ENCODE results near the gene JUN.

The JUN gene

DNA sequence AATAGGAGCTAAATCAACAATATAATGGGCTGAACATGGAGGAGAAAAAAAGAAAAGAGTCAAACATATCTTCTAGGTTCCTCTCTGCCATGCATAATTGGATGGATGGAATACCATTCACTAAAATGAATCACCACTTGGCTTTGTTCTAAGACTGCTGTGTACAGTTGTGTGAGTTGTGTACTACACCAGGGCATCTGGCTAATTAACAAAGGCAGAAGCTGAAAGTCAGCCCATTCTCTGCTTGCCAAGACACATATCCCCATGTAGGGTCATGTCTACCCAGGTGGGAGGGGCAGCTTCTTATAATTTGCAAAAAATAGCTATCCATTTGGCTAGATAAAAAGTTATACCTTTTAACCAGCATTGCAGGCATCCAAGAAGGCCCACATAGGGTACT, 21.0 kb downstream of the JUN start:
- DNase-seq (ENCODE audit: low read depth) = no peak

- DNase-seq (ENCODE audit: low read depth) = peak; percentile 2
These were observed 28.4 kb downstream of the JUN start for GRCh38 chr1:58755468-58755872.

GRCh38 chr1:58754683-58755467, 29.0 kb downstream of the JUN start:
- no peak for DNase-seq (ENCODE audit: low read depth)

DNA sequence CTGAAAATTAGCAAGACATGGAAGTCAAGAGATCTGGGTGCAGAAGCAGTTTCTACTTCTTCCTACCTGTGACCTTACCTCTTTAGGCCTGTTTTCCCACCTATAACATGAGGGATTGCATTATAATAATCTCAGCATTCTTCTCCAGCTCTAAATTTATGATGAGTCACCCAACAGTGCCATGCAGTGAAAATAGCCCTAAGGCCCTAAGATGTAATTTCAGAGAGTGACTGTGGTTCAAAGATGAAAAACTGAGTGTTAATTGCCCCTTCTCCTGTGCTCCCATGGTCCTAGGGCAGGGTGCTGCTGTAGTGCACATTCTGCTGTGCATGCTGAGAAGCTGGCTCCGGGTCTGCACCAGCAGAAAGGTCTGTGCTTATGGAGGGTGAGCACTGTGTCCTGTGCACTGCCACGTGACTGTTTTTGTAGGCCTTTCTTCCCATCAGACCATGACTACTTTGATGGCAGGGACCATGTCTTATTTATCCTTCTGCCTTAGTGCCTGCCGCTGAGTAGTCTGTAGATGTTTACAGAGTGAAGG, 29.7 kb downstream of the JUN start:
- no peak for DNase-seq (ENCODE audit: low read depth)

GRCh38 chr1:58753431-58753866, 30.4 kb downstream of the JUN start:
- no peak for DNase-seq (ENCODE audit: low read depth)

- no peak for DNase-seq (ENCODE audit: low read depth)
These were observed 34.2 kb downstream of the JUN start for GRCh38 chr1:58749646-58750045.

- DNase-seq (ENCODE audit: low read depth) = no peak
These were observed 35.2 kb downstream of the JUN start for GRCh38 chr1:58748666-58749065.

GRCh38 chr1:58746757-58747156, 37.1 kb downstream of the JUN start:
- no peak for DNase-seq (ENCODE audit: low read depth)

- no peak for DNase-seq (ENCODE audit: low read depth)
These were observed 37.7 kb downstream of the JUN start for GRCh38 chr1:58746182-58746581.

GRCh38 chr1:58745666-58746065, 38.2 kb downstream of the JUN start:
- DNase-seq (ENCODE audit: low read depth) = no peak

- no peak for DNase-seq (ENCODE audit: low read depth)
These were observed 38.7 kb downstream of the JUN start for GRCh38 chr1:58745117-58745516.

DNA sequence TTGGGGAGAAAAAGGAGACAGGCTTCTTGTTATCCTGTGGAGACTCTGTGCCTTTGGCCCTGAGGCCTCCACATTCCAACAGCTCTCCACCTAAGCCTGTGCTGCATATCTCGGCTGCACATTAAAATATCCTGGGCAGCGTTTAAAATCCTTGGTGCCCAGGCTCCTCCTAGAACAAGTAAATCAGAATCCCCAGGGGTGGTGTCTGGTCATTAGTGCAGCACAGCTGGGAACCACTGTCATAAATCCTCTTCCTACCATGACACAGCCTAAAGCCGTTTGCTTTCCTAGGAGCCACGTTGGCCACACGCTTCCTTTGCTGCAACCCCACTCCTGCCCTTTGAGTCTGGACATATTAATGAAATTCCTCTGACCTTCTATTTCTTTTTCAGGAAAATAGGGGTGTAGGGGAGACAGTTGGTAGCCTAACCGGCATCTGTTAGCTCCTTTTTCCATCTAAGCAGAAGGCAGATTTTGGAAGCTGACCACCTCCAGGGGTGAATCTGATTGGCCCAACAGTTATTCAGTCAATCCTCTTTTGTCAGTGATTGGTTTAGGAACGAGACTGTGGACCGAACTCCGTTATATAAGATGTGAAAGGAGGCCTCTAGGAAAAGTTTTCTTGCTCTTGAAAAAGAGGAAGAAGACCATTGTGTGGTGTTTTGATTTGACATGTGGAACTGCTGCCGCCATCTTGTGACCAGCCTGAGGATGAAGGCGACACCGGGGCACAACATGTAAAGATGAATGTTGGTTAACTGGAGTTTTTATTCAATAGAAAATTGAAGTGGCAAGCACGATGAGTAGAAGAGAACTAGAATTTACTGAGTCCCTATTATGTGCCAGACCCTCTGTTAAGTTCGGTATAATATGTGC, 41.9 kb downstream of the JUN start:
- no peak for DNase-seq (ENCODE audit: low read depth)

GRCh38 chr1:58739856-58740466, 43.9 kb downstream of the JUN start:
- no peak for DNase-seq (ENCODE audit: low read depth)

DNA sequence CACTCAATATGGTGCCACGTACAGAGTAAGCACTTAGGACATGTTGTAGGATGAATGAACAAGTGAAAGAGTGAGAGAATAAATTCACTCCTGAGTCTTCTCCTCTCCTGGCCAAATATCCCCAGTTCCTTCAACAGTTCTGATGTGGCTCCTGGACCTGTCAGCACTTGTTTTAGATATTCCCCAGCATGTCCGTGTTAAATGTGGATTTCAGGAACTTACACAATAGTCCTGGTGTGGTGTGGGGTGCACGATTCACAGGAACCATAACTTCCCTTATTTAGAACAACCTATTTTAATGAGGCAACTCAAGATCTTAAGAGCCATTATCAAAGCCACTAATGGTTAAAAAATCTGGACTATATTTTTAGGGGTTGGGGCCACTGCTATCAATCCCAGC, 45.0 kb downstream of the JUN start:
- DNase-seq (ENCODE audit: low read depth) = no peak

DNA sequence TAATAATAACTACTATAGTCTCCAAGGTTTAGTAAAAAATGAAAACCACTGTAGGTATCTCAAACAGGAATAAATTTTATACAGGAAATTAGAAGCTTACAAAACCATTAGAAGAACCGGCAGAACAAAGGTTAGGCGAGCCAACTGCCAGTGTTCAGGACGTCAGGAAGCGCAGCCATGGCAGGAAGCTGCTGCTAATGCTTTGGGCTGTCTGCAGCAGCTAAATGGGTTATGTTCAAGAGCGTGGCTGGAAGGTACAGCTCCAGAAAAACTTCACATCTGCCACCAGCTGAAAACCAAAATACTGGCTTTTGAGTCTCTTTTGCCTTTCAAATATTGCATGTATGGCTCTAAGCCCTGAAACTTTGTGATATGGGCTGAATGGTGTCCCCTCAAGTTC, 48.3 kb downstream of the JUN start:
- DNase-seq (ENCODE audit: low read depth) = no peak

DNA sequence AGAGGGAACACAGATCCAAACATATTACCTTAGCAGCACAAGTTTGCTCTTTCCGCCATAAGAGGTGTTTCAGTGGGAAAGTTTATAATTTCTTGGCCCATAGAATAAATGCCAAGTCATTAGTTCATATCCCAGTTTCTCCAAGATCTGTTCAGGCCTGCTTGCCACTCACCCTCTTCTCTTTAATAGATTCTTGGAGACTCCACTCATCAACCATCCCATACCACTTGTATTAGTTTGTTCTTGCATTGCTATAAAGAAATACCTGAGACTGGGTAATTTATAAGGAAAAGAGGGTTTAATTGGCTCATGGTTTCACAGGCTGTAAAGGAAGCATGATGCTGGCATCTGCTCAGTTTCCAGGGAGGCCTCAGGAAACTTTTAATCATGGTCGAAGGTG, 49.2 kb downstream of the JUN start:
- no peak for DNase-seq (ENCODE audit: low read depth)

- no peak for DNase-seq (ENCODE audit: low read depth)
These were observed 51.6 kb downstream of the JUN start for GRCh38 chr1:58732087-58732775.
